PC-3 (cell line): ENCODE data around the gene CBL.

Experiments
- CTCF ChIP-seq: fragments of 300-600 bp; sonication (generic); conservative IDR thresholded peaks from 2 replicates; pipeline ENCODE4 v1.5.1; 2017; ENCODE audit warnings: antibody characterized with exemption, low read depth, mild to moderate bottlenecking, low read length
- EZH2 ChIP-seq: fragments of 300-600 bp; sonication (generic); IDR thresholded peaks from one replicate; pipeline ENCODE4 v1.6.1; 2017; ENCODE audit warnings: antibody characterized with exemption, mild to moderate bottlenecking, low read length; ENCODE audit not compliant: unreplicated experiment
- EZH2phosphoT487 ChIP-seq: fragments of 300-600 bp; sonication (generic); IDR thresholded peaks from 2 replicates; pipeline ENCODE4 v1.6.1; 2018; ENCODE audit warnings: mild to moderate bottlenecking, antibody characterized with exemption, low read length, borderline replicate concordance

- TF ChIP-seq CTCF (no peak), EZH2 (no peak), EZH2phosphoT487 (no peak)
Observed at GRCh38 chr11:119320240-119320775, 114.2 kb downstream of the CBL start.
